MCF 10A (cell line): ENCODE results near the gene KIAA1755. TPM values are rescaled to one million over a fixed set of nuclear protein-coding genes. Genes with fewer than 3 reads are reported as not detected.
"Not testable (repeated sequence)": the region's sequence is repeated elsewhere in the genome, so short reads cannot be mapped to it uniquely, and the experiment has no call there.

Experiments
- BruUV-seq: library from RNA; stranded (reverse); fragments of 400-500 nt; replicated peaks from 2 replicates; lab custom pipeline; 2021; lab: Mats Ljungman, UMichigan
- CTCF ChIA-PET: fragments of 300-600 bp; sonication (Branson Sonifier 250); formaldehyde crosslinking; extraction: SDS; loops from one replicate; lab custom pipeline; 2021; ENCODE audit warnings: antibody characterized with exemption, inconsistent platforms; lab: Yijun Ruan, JAX
- POLR2A ChIA-PET: fragments of 300-600, 350-650 bp; sonication (Branson Sonifier 250); formaldehyde crosslinking; extraction: SDS; loops from one replicate; lab custom pipeline; 2020; ENCODE audit warnings: antibody characterized with exemption, inconsistent platforms; lab: Yijun Ruan, JAX
- DNase-seq: peaks from one replicate; pipeline ENCODE4 v3.0.0-alpha.2; 2018; ENCODE audit not compliant: unreplicated experiment
- H3K27ac Mint-ChIP-seq: one replicate; pipeline ENCODE4 v1.8.0; 2022; ENCODE audit warnings: mild to moderate bottlenecking, low read depth, mixed read lengths; ENCODE audit not compliant: unreplicated experiment
- H3K27me3 Mint-ChIP-seq: one replicate; pipeline ENCODE4 v1.8.0; 2022; ENCODE audit warnings: mixed read lengths; ENCODE audit not compliant: insufficient read depth, unreplicated experiment
- H3K36me3 Mint-ChIP-seq: one replicate; pipeline ENCODE4 v1.8.0; 2022; ENCODE audit warnings: mild to moderate bottlenecking, moderate library complexity, mixed read lengths; ENCODE audit not compliant: insufficient read depth, unreplicated experiment
- H3K4me1 Mint-ChIP-seq: one replicate; pipeline ENCODE4 v1.8.0; 2022; ENCODE audit warnings: mixed read lengths; ENCODE audit not compliant: insufficient read depth, unreplicated experiment
- H3K4me3 Mint-ChIP-seq: one replicate; pipeline ENCODE4 v1.8.0; 2022; ENCODE audit warnings: mild to moderate bottlenecking, moderate library complexity, mixed read lengths; ENCODE audit not compliant: unreplicated experiment
- H3K9me3 Mint-ChIP-seq: one replicate; pipeline ENCODE4 v1.8.0; 2022; ENCODE audit warnings: mixed read lengths; ENCODE audit not compliant: unreplicated experiment
- intact Hi-C: fragments of 100-400 bp; cut with micrococcal nuclease; formaldehyde crosslinking; loops from 2 replicates; pipeline ENCODE4 v1.14.1; 2022
- total RNA-seq: library from RNA; stranded (reverse); gene quantifications from 2 replicates; pipeline ENCODE4 v1.2.3, GENCODE V29; 2022
- TF ChIP-seq, protein P1 (sequence below): fragments of 200-600 bp; IDR thresholded peaks from one replicate; pipeline ENCODE4 v1.8.0; 2022; ENCODE audit warnings: antibody characterized with exemption, mild to moderate bottlenecking; ENCODE audit not compliant: unreplicated experiment

The KIAA1755 gene
- total RNA-seq, 1 experiment from 2014 or later: not detected

DNA sequence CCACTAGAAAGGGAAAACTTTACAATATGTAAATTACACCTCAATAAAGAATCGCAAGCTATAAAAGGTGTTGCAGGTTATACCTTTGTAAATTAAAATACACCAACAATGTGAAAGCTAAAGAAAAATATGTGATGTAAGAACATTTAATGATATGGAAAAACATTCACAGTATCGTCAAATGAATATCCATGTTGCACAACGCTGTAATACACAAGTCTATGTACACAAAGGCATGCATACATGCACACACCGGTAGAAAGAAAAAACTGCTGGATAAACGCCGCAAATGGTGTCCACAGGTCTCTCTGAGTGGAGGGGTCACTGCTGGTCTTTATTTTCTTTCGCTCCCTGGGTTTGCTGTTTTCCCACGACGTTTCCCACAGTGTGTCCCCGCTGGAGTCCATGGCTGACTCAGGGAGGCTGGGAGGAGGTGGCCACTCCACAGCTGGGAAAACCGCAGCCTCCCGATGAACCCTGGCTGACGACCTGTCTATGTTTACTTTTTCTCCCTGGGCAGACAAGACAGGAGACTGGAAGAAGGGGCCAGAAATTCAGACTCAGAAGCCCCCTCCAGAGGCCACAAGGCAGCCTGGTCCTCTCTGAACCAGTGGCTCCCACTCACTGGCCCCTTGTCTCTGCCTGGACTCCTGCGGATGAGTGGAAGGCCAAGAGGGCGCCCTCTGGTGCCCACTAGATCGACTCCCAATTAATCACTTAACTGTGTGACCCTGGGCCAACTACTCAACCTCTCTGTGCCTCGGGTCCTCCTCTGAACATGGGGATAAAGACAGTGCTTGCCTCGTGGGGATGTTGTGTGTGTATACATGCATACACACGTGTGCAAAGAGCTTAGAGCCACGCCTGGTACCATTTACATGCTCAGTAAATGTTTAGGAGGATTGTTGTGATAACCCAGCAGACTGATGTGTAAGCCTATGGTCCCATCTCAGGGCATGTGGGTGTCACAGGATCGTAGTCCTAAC, 30.6 kb upstream of the KIAA1755 start:
- Mint-ChIP-seq H3K9me3 (no peaks in the 10 kb centered on the region), H3K4me1 (no peaks in the 10 kb centered on the region), H3K27me3 (no peaks in the 10 kb centered on the region), H3K4me3 (no peak overlapping the region), H3K36me3 (no peaks in the 10 kb centered on the region), H3K27ac (no peak overlapping the region)
- BruUV-seq: no TSS peak
- intact Hi-C loops: no loop called here
- ChIA-PET CTCF (interaction anchor here (0.6 to 3.1 kb wide), 5 partner anchors 26 to 1124 kb away, joined by 3 to 10 read pairs (median 3); no protein-coding TSS in a partner anchor), POLR2A (no interaction called here)
- no peak for DNase-seq
- TF ChIP-seq, protein P1, sequence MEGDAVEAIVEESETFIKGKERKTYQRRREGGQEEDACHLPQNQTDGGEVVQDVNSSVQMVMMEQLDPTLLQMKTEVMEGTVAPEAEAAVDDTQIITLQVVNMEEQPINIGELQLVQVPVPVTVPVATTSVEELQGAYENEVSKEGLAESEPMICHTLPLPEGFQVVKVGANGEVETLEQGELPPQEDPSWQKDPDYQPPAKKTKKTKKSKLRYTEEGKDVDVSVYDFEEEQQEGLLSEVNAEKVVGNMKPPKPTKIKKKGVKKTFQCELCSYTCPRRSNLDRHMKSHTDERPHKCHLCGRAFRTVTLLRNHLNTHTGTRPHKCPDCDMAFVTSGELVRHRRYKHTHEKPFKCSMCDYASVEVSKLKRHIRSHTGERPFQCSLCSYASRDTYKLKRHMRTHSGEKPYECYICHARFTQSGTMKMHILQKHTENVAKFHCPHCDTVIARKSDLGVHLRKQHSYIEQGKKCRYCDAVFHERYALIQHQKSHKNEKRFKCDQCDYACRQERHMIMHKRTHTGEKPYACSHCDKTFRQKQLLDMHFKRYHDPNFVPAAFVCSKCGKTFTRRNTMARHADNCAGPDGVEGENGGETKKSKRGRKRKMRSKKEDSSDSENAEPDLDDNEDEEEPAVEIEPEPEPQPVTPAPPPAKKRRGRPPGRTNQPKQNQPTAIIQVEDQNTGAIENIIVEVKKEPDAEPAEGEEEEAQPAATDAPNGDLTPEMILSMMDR: no peak

DNA sequence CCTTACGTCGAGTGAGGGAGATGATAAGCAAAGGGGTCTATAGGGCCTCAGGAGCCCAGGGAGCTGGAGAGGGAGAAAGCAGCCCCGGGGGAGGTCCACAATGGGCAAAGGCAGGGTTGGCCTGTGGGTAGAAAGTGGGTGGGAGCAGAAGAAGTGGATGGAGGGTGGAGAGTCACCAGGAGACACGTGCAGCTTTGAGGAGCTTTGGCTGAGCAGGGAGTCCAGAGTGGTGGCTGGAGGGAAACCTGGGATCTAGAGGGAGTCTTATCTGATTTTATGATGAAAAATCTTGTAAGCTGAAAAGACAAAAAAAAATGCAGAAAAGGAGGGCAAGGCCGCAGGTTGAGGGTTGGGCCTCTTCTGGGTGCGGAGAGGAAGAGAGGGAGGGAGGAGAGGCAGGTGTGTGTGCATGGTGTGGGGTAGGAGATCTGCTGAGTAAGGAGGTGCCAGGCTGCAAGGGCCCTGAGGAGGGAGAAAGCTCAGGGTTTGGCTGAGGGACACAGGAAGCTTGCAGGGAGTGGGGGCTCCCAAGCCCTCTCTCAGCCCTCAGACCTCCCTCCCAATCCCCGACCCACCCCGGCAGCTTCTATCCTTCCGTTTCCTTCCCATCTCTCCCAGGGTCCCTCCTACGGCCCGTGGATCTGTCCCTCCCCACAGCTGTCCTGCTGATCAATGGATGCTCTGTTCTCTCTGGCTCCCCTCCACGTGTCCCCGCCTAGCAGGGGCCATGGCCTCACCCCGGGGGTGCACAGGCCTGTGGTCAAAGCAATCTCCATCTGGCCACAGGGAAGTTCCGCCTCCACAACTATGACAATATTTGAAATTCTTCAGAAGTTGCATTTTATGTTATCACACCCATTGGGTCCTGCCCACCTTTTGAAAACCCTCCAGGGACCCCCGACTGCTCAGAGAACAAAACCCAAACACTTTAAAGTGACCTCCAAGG, 26.3 kb upstream of the KIAA1755 start:
- TF ChIP-seq, protein P1: no peak
- Mint-ChIP-seq H3K27ac (no peak overlapping the region), H3K4me3 (no peak overlapping the region), H3K4me1 (no peaks in the 10 kb centered on the region), H3K9me3 (no peaks in the 10 kb centered on the region), H3K27me3 (no peaks in the 10 kb centered on the region), H3K36me3 (no peaks in the 10 kb centered on the region)
- intact Hi-C loops: no loop called here
- POLR2A ChIA-PET: interaction anchor here (0.7 to 0.9 kb wide), 3 partner anchors 8 to 279 kb away, joined by 3 to 4 read pairs (median 3); no protein-coding TSS in a partner anchor
- no peak for DNase-seq
- CTCF ChIA-PET: interaction anchor here (0.6 to 1.4 kb wide), 2 partner anchors 64 to 117 kb away, joined by 3 read pairs; no protein-coding TSS in a partner anchor
- BruUV-seq: no TSS peak

DNA sequence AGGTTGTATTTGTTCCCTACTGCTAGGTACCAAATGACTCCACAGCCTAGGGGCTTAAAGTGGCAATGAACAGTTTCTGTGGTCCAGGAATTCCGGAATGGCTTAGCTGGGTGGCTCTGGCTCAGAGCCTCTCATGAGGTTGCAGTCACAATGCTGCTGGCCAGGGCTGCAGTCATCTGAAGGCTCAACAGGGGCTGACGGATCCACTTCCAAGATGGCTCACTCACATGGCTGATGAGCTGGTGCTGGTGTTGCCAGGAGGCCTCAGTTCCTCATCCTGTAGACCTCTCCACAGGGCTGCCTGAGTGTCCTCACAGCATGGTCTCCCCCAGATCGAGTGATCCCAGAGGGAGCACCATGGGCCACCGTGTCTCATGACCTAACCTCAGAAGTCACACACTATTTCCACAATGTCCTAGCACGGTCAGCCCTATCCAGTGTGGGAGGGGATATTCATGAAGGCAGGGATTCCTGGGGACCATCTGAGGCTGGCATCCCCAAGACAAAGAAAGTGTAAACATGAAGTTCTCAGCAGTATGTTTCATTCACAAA, 24.4 kb upstream of the KIAA1755 start:
- no peaks in the 10 kb centered on the region for H3K36me3 Mint-ChIP-seq
- no TSS peak for BruUV-seq
- no peak overlapping the region for H3K27ac Mint-ChIP-seq
- TF ChIP-seq, protein P1: no peak
- H3K9me3 Mint-ChIP-seq: no peaks in the 10 kb centered on the region
- no peaks in the 10 kb centered on the region for H3K27me3 Mint-ChIP-seq
- no peak overlapping the region for H3K4me3 Mint-ChIP-seq
- no peak for DNase-seq
- POLR2A ChIA-PET: no interaction called here
- intact Hi-C loops: no loop called here
- CTCF ChIA-PET: no interaction called here
- H3K4me1 Mint-ChIP-seq: peaks cover under 1% of the 10 kb centered on the region

DNA sequence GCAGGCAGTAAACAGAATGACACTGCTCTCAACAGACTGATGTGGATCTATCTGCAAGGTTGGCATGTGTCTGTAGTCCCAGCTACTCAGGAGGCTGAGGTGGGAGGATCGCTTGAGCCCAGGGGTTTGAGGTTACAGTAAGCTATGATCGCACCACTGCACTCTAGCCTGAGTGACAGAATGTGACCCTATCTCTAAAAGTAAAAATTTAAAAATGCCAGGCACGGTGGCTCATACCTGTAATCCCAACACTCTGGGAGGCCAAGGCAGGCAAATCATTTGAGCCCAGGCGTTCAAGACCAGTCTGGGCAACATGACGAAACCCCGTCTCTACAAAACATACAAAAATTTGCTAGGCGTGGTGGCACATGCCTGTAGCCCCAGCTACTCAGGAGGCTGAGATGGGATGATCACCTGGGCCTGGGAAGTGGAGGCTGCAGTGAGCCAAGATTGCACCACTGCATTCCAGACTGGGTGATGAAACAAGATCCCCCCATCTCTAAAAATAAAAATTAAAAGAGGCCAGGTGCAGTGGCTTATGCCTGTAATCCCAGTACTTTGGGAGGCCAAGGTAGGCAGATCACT, 23.6 kb upstream of the KIAA1755 start:
- BruUV-seq, H3K4me1 Mint-ChIP-seq, intact Hi-C loops, H3K9me3 Mint-ChIP-seq, H3K27ac Mint-ChIP-seq, POLR2A ChIA-PET, DNase-seq, H3K36me3 Mint-ChIP-seq, H3K27me3 Mint-ChIP-seq, H3K4me3 Mint-ChIP-seq: not testable (repeated sequence)
- CTCF ChIA-PET: interaction anchor here (0.8 kb wide), 1 partner anchor 65 kb away, joined by 4 read pairs; no protein-coding TSS in a partner anchor
